ENCODE data around the gene USP24. TPM values are rescaled to one million over a fixed set of nuclear protein-coding genes. Genes with fewer than 3 reads are reported as not detected.

USP24 gene
- polyA plus RNA-seq, 1 experiment: 20.9 TPM

DNA sequence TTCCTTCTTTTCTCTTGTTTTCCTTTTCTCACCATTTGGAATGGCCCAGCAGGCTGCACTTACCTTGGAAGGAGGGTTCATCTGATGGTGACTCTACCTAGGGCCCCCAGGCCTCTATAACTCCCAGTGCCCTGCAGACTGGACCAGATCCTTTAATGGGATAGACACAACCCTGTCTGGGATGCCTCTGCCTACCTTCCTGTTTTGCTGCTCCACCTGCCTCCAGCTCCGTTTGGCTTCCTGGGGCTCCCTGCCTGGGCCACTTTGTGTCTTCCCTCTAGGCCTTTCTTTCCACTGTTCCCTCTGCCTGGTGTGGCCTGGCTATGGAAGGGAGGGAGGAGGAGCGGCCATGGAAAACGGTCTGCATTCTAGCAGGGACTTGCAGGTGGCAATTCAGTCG is 168.3 kb downstream of the USP24 start:
- Histone ChIP-seq H3K27me3 (ENCODE audit: control insufficient read depth, insufficient read depth, low read length) (peaks cover 30% of the 10 kb centered on the region), H3K27ac (ENCODE audit: low read depth, low read length) (no peak overlapping the region), H3K4me3 (ENCODE audit: low read depth, low read length) (no peak overlapping the region), H3K9me3 (ENCODE audit: control insufficient read depth, insufficient read depth, low read length) (no peaks in the 10 kb centered on the region; the same call in 1 of the 2 replicates)
- TF ChIP-seq, protein P1, sequence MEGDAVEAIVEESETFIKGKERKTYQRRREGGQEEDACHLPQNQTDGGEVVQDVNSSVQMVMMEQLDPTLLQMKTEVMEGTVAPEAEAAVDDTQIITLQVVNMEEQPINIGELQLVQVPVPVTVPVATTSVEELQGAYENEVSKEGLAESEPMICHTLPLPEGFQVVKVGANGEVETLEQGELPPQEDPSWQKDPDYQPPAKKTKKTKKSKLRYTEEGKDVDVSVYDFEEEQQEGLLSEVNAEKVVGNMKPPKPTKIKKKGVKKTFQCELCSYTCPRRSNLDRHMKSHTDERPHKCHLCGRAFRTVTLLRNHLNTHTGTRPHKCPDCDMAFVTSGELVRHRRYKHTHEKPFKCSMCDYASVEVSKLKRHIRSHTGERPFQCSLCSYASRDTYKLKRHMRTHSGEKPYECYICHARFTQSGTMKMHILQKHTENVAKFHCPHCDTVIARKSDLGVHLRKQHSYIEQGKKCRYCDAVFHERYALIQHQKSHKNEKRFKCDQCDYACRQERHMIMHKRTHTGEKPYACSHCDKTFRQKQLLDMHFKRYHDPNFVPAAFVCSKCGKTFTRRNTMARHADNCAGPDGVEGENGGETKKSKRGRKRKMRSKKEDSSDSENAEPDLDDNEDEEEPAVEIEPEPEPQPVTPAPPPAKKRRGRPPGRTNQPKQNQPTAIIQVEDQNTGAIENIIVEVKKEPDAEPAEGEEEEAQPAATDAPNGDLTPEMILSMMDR (IDR thresholded peaks at IDR 0.05; ENCODE audit: low read depth, low read length): no peak
- CTCF ChIA-PET: interaction anchor here (2.1 kb wide), 1 partner anchor 25 kb away, joined by 6 read pairs; no protein-coding TSS in a partner anchor
- POLR2A ChIA-PET: no interaction called here
- no peak for DNase-seq (ENCODE audit: low read depth, low spot score)

DNA sequence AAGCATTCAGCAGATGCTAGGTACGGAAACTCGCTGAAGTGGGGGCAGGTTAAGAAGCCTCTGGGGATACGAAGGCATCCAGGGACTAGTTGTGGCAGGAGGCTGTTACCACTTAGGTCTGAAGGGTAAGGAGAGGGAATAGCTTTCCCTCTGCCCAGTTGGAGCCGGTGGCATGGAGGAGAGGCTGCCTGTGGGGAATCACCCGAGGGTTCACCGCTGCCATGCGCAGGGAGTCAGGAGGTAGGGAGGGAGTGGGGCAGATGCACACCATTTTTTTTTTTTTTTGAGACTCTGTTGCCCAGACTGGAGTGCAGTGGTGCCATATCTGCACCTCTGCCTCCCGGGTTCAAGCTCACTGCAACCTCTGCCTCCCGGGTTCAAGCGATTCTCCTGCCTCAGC is 169.7 kb downstream of the USP24 start:
- no peaks in the 10 kb centered on the region; the same call in 1 of the 2 replicates for H3K9me3 ChIP-seq (ENCODE audit: control insufficient read depth, insufficient read depth, low read length)
- H3K27ac ChIP-seq (ENCODE audit: low read depth, low read length): no peak overlapping the region
- TF ChIP-seq, protein P1 (IDR thresholded peaks at IDR 0.05; ENCODE audit: low read depth, low read length): no peak
- peaks cover 39% of the 10 kb centered on the region for H3K27me3 ChIP-seq (ENCODE audit: control insufficient read depth, insufficient read depth, low read length)
- CTCF ChIA-PET: interaction anchor here (2.1 kb wide), 1 partner anchor 23 kb away, joined by 6 read pairs; no protein-coding TSS in a partner anchor
- POLR2A ChIA-PET: no interaction called here
- no peak for DNase-seq (ENCODE audit: low read depth, low spot score)
- no peak overlapping the region for H3K4me3 ChIP-seq (ENCODE audit: low read depth, low read length)

DNA sequence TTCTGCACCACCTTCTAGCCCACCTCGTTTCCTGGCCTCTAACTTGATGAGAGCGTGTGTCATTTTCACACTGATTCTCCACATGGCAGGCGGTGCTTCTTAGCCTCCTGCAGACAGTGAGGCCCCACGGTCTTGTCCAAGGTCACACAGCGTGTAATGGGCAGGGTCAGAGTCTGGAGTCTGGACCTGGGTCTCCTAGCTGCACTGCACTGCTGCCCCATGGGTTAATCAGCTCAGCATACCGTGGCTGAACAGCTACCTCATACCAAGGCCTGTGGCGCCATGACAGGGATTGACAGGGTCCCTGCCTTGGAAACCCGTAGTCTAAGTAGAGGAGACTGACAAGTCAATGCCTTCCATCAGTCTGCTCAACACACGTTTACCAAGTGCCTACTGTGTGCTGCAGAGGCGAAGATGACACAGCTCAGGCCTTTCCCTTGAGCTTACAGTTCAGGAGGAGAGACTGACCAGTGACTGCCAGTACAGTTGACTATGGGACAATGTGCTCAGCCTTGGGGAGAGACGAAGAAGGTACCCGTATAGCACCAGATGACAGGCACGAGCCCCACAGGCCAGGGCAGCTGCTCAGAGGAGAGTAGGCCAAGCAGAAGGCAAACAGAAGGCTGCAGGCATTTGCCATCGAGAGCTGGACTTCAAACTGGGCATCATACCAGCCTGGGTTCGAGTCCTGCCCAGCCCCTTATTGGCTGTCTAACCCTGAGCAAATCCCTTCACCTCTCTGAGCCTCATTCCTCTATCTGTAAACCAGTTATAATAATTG is 170.4 kb downstream of the USP24 start:
- no peak overlapping the region for H3K4me3 ChIP-seq (ENCODE audit: low read depth, low read length)
- no peak for DNase-seq (ENCODE audit: low read depth, low spot score)
- H3K9me3 ChIP-seq (ENCODE audit: control insufficient read depth, insufficient read depth, low read length): no peaks in the 10 kb centered on the region; the same call in 1 of the 2 replicates
- TF ChIP-seq, protein P1 (IDR thresholded peaks at IDR 0.05; ENCODE audit: low read depth, low read length): no peak
- POLR2A ChIA-PET: no interaction called here
- CTCF ChIA-PET: interaction anchor here (2.1 kb wide), 1 partner anchor 23 kb away, joined by 6 read pairs; no protein-coding TSS in a partner anchor
- H3K27ac ChIP-seq (ENCODE audit: low read depth, low read length): no peak overlapping the region
- H3K27me3 ChIP-seq (ENCODE audit: control insufficient read depth, insufficient read depth, low read length): peaks cover 45% of the 10 kb centered on the region

DNA sequence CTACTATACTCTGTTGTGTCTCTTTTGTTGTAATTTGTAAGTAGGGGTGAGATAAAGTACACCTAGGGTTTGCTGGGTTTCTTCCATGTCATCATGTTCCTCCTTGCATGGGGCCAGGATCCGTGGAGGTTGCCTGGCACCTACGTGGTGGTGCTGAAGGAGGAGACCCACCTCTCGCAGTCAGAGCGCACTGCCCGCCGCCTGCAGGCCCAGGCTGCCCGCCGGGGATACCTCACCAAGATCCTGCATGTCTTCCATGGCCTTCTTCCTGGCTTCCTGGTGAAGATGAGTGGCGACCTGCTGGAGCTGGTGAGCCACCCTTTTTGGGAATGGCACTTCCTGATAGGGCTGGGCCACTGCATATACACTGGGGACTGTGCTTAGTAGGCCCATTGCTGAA is 171.4 kb downstream of the USP24 start:
- Histone ChIP-seq H3K4me3 (ENCODE audit: low read depth, low read length) (no peak overlapping the region), H3K9me3 (ENCODE audit: control insufficient read depth, insufficient read depth, low read length) (no peaks in the 10 kb centered on the region; the same call in 1 of the 2 replicates), H3K27ac (ENCODE audit: low read depth, low read length) (no peak overlapping the region), H3K27me3 (ENCODE audit: control insufficient read depth, insufficient read depth, low read length) (peaks cover 56% of the 10 kb centered on the region)
- CTCF ChIA-PET: interaction anchor here (1.1 kb wide), 1 partner anchor 99 kb away, joined by 5 read pairs; no protein-coding TSS in a partner anchor
- POLR2A ChIA-PET: no interaction called here
- no peak for DNase-seq (ENCODE audit: low read depth, low spot score)
- TF ChIP-seq, protein P1 (IDR thresholded peaks at IDR 0.05; ENCODE audit: low read depth, low read length): no peak

DNA sequence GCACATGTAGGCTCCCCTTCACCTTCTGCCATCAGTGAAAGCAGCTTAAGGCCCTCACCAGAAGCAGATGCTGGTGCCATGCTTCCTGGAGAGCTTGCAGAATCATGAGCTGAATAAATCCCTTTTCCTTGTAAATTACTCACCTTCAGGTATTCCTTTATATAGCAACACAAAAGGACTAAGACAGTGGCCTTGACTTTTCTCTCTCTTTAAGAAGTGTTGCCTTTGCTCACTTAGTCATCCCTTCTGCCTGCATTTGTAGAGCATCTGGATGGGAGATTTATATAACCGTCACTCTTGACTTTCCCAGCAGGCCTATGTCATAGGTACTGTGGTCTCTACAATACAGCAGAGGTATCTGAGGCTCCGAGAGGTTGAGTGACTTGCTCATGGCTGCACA is 172.2 kb downstream of the USP24 start:
- CTCF ChIA-PET: interaction anchor here (1.1 to 1.2 kb wide), 2 partner anchors 21 to 98 kb away, joined by 4 to 5 read pairs; no protein-coding TSS in a partner anchor

More for the DNA sequence above, 172.2 kb downstream of the USP24 start:
- Histone ChIP-seq H3K4me3 (ENCODE audit: low read depth, low read length) (no peak overlapping the region), H3K9me3 (ENCODE audit: control insufficient read depth, insufficient read depth, low read length) (no peaks in the 10 kb centered on the region; the same call in 1 of the 2 replicates), H3K27ac (ENCODE audit: low read depth, low read length) (no peak overlapping the region), H3K27me3 (ENCODE audit: control insufficient read depth, insufficient read depth, low read length) (peaks cover 60% of the 10 kb centered on the region)
- POLR2A ChIA-PET: no interaction called here
- TF ChIP-seq, protein P1 (IDR thresholded peaks at IDR 0.05; ENCODE audit: low read depth, low read length): no peak
- no peak for DNase-seq (ENCODE audit: low read depth, low spot score)
